OCI-LY7 (cell line): Measurements from ENCODE around the gene NRIP1. TPM values are rescaled to one million over a fixed set of nuclear protein-coding genes. Genes with fewer than 3 reads are reported as not detected.

Experiments used
- BruUV-seq: library from RNA; stranded (reverse); fragments of 400-500 nt; replicated peaks from 2 replicates; lab custom pipeline; 2021; lab: Mats Ljungman, UMichigan
- CTCF ChIA-PET: fragments of 300-600 bp; sonication (Branson Sonifier 250); formaldehyde crosslinking; loops from one replicate; lab custom pipeline; 2022; ENCODE audit warnings: antibody characterized with exemption; ENCODE audit not compliant: unreplicated experiment; lab: Charles Lee
- POLR2A ChIA-PET: fragments of 300-600 bp; sonication (Branson Sonifier 250); formaldehyde crosslinking; loops from one replicate; lab custom pipeline; 2022; ENCODE audit warnings: antibody characterized with exemption; lab: Charles Lee
- DNase-seq: peaks from one replicate; pipeline ENCODE4 v3.0.0-alpha.2; 2015; ENCODE audit warnings: low spot score
- H2AFZ ChIP-seq: fragments of 200-600 bp; sonication (generic), shearing (Covaris generic); 2 replicates; pipeline ENCODE4 v1.6.1; 2014; ENCODE audit warnings: mild to moderate bottlenecking, antibody characterized with exemption, low read length, moderate library complexity
- H3K27ac ChIP-seq: fragments of 200-600 bp; sonication (generic); 2 replicates; pipeline ENCODE4 v1.5.1; 2014; ENCODE audit warnings: mixed run types, low read depth, mild to moderate bottlenecking, moderate library complexity, low read length, inconsistent platforms; ENCODE audit not compliant: poor library complexity, severe bottlenecking
- H3K36me3 ChIP-seq: fragments of 200-600 bp; sonication (generic); 2 replicates; pipeline ENCODE4 v1.6.1; 2014; ENCODE audit warnings: mild to moderate bottlenecking, antibody characterized with exemption, low read length, moderate library complexity, mixed read lengths; ENCODE audit not compliant: insufficient read depth
- H3K4me1 ChIP-seq: fragments of 200-600 bp; sonication (generic); 2 replicates; pipeline ENCODE4 v1.5.1; 2014; ENCODE audit warnings: mild to moderate bottlenecking, low read length; ENCODE audit not compliant: insufficient read depth, poor library complexity, severe bottlenecking
- H3K4me2 ChIP-seq: fragments of 200-600 bp; sonication (generic); 2 replicates; pipeline ENCODE4 v1.6.1; 2014; ENCODE audit warnings: mild to moderate bottlenecking, low read length
- H3K4me3 ChIP-seq: fragments of 200-600 bp; sonication (generic); 2 replicates; pipeline ENCODE4 v1.5.1; 2014; ENCODE audit warnings: mild to moderate bottlenecking, low read depth, low read length; ENCODE audit not compliant: poor library complexity, severe bottlenecking
- H3K79me2 ChIP-seq: fragments of 200-600 bp; sonication (generic); 2 replicates; pipeline ENCODE4 v1.6.1; 2016; ENCODE audit warnings: low read depth, mild to moderate bottlenecking, low read length, moderate library complexity, mixed read lengths; ENCODE audit not compliant: insufficient read depth
- H3K9me2 ChIP-seq: fragments of 200-600 bp; sonication (generic); 2 replicates; pipeline ENCODE4 v1.6.1; 2016; ENCODE audit warnings: mild to moderate bottlenecking, low read length, mixed read lengths; ENCODE audit not compliant: insufficient read depth
- H3K9me3 ChIP-seq: fragments of 200-600 bp; sonication (generic); 2 replicates; pipeline ENCODE4 v1.6.1; 2014; ENCODE audit warnings: mild to moderate bottlenecking, mixed run types, low read length, mixed read lengths
- H4K20me1 ChIP-seq: fragments of 200-600 bp; sonication (generic); 2 replicates; pipeline ENCODE4 v1.6.1; 2014; ENCODE audit warnings: mild to moderate bottlenecking, antibody characterized with exemption, low read length, moderate library complexity, mixed read lengths; ENCODE audit not compliant: insufficient read depth
- EZH2phosphoT487 ChIP-seq: fragments of 200-600 bp; sonication (generic); IDR thresholded peaks from 2 replicates; pipeline ENCODE4 v1.6.1; 2018; ENCODE audit warnings: low read depth, borderline replicate concordance, mild to moderate bottlenecking, mixed run types, antibody characterized with exemption, low read length, moderate library complexity, mixed read lengths
- intact Hi-C: fragments of 100-400 bp; cut with micrococcal nuclease; formaldehyde crosslinking; loops from one replicate; pipeline ENCODE4 v1.10.0; 2022; ENCODE audit not compliant: unreplicated experiment
- total RNA-seq, 2 experiments: library from RNA; depleted of rRNA in 1 of 2; stranded (reverse); fragments of >200 nt in 1 of 2; shearing (Covaris generic) in 1 of 2; gene quantifications; 2 replicates each; pipeline ENCODE4 v1.2.3, GENCODE V29; 2014 to 2022
- TF ChIP-seq, protein P1 (sequence below): fragments of 200-600 bp; sonication (generic); conservative IDR thresholded peaks from 2 replicates; pipeline ENCODE4 v1.5.1; 2014; ENCODE audit warnings: mild to moderate bottlenecking, antibody characterized with exemption, low read length, moderate library complexity, mixed read lengths

Gene NRIP1
- total RNA-seq, 2 experiments from 2014 or later: not detected

DNA sequence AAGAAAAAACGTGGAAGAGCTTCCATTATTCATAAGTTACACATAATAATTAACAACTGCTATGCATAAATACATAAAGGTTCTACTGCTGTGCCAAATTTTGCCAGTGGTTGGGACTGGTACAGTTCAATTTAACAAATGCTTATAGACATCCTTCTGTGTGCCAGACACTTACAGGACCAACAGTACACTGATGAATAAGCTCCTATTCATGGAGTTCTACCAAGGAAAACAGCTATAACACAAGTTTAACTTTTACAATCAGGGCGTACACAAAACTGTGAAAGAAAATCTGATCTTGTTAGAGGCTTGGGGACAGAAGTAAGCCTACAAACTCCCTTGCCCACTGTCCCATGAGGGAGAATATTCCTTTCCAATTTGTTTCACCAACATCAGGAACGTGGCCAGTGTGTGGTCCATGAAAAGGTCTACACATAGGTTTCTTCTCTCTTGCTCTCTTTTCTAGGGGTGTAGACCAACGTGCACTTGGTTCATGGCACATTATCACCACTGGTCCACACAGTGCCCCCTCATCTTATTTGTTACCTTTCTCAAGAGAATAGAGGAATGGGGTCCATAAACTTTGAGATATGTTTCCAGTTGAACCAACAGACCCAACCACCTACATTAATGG is 10.1 kb downstream of the NRIP1 start:
- Histone ChIP-seq H3K9me3 (no peaks in the 10 kb centered on the region), H3K9me2 (no peaks in the 10 kb centered on the region), H3K36me3 (no peaks in the 10 kb centered on the region), H3K27ac (no peak overlapping the region), H4K20me1 (no peaks in the 10 kb centered on the region), H3K79me2 (no peaks in the 10 kb centered on the region), H3K4me3 (no peak overlapping the region), H3K4me1 (no peaks in the 10 kb centered on the region), H3K4me2 (no peak overlapping the region), H2AFZ (no peak overlapping the region)
- no TSS peak for BruUV-seq
- TF ChIP-seq EZH2phosphoT487: no peak
- TF ChIP-seq, protein P1, sequence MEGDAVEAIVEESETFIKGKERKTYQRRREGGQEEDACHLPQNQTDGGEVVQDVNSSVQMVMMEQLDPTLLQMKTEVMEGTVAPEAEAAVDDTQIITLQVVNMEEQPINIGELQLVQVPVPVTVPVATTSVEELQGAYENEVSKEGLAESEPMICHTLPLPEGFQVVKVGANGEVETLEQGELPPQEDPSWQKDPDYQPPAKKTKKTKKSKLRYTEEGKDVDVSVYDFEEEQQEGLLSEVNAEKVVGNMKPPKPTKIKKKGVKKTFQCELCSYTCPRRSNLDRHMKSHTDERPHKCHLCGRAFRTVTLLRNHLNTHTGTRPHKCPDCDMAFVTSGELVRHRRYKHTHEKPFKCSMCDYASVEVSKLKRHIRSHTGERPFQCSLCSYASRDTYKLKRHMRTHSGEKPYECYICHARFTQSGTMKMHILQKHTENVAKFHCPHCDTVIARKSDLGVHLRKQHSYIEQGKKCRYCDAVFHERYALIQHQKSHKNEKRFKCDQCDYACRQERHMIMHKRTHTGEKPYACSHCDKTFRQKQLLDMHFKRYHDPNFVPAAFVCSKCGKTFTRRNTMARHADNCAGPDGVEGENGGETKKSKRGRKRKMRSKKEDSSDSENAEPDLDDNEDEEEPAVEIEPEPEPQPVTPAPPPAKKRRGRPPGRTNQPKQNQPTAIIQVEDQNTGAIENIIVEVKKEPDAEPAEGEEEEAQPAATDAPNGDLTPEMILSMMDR: no peak
- DNase-seq: no peak
- ChIA-PET POLR2A (interaction anchor here (1.4 kb wide), 1 partner anchor 14 kb away, joined by 3 read pairs; no protein-coding TSS in a partner anchor), CTCF (no interaction called here)
- intact Hi-C loops: no loop called here

DNA sequence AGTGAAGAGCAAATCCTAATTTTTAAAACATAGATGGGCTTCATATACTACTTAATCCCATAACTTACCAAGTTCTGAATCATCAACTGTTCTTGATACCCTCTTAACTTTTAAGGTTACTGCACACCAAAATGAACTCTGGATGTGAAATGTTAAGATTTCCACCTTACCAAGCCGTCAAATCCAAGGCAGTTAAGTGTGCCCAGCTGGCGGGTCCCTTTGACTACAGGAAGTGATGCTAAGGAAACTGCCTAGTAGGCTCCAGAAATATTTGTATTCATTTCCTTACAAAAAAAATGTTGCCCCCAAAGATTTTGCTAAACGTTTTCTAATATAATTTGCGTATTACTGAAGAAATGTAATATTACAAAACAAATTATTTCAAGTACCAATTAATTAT is 10.7 kb downstream of the NRIP1 start:
- BruUV-seq: no TSS peak
- intact Hi-C loops: no loop called here
- Histone ChIP-seq H4K20me1 (no peaks in the 10 kb centered on the region), H3K4me2 (no peak overlapping the region), H3K27ac (no peak overlapping the region), H2AFZ (no peak overlapping the region), H3K4me3 (no peak overlapping the region), H3K79me2 (no peaks in the 10 kb centered on the region), H3K4me1 (no peaks in the 10 kb centered on the region), H3K9me2 (no peaks in the 10 kb centered on the region), H3K36me3 (no peaks in the 10 kb centered on the region), H3K9me3 (no peaks in the 10 kb centered on the region)
- DNase-seq: no peak
- ChIA-PET CTCF (no interaction called here), POLR2A (interaction anchor here (1.4 kb wide), 1 partner anchor 15 kb away, joined by 3 read pairs; no protein-coding TSS in a partner anchor)
- TF ChIP-seq, protein P1: no peak
- TF ChIP-seq EZH2phosphoT487: no peak

DNA sequence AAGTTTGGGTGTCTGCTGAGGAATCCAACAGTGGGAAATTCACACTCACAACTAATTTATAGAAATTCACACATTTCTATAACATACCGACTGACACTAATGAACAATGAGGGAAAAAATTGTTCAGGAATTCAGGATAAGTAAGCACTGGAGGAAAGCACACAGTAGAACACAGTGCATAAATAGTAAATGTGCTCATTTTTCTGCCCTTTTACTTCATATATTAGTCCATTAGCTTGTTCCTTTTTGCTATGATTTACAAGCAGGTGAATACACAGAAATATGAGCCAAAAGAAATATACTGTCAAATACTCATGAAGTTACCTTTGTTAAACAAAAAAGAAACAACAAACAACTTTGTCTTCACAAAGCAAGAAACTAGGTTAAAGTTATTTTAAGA is 11.3 kb downstream of the NRIP1 start:
- POLR2A ChIA-PET: interaction anchor here (1.4 kb wide), 1 partner anchor 16 kb away, joined by 3 read pairs; no protein-coding TSS in a partner anchor
- no TSS peak for BruUV-seq
- Histone ChIP-seq H3K9me2 (no peaks in the 10 kb centered on the region), H3K36me3 (no peaks in the 10 kb centered on the region), H3K4me1 (no peaks in the 10 kb centered on the region), H3K4me3 (no peak overlapping the region), H2AFZ (no peak overlapping the region), H3K79me2 (no peaks in the 10 kb centered on the region), H4K20me1 (no peaks in the 10 kb centered on the region), H3K4me2 (no peak overlapping the region), H3K9me3 (no peaks in the 10 kb centered on the region), H3K27ac (no peak overlapping the region)
- DNase-seq: no peak
- intact Hi-C loops: no loop called here
- no peak for TF ChIP-seq EZH2phosphoT487
- TF ChIP-seq, protein P1: no peak
- CTCF ChIA-PET: no interaction called here
